Measurements from ENCODE around the gene F8. TPM values are rescaled to one million over a fixed set of nuclear protein-coding genes. Genes with fewer than 3 reads are reported as not detected.

F8 gene
- polyA plus RNA-seq (2012; ENCODE audit: insufficient read depth, insufficient read length, low read depth), result 1.0 TPM

DNA sequence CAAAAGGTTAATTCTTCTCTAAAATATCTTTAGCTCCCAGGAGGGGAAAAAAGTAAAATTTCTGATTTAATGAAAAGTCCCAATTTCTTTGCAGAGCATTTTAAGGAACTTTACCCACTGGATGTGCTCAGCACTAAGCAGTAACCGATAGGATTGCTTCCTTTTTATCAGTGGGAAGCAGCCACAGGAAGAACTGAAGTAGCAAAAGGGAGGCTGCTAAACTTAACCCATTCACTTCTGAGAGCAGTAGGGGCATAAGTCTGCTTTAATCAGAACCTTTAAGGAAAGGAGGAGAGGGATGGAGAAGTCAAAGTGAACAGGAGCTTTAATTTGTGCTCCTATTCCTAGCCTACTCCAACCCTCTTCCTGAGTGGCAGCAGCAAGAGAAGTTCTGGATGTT is at the start of gene F8:
F8 (minus strand) TSS at position 139 of the 400 bp plus-strand sequence. CDS start 171 bp downstream, outside the sequence.
- Histone ChIP-seq H3K4me3 (ENCODE audit: low read depth, low read length) (no peak within 1 kb of the TSS), H3K4me1 (no peaks in the 10 kb centered on the region), H3K36me3 (no peaks in the 10 kb centered on the region), H3K27me3 (no peaks in the 10 kb centered on the region), H3K9me3 (no peaks in the 10 kb centered on the region)
- no peak for DNase-seq
- TF ChIP-seq, protein P1, sequence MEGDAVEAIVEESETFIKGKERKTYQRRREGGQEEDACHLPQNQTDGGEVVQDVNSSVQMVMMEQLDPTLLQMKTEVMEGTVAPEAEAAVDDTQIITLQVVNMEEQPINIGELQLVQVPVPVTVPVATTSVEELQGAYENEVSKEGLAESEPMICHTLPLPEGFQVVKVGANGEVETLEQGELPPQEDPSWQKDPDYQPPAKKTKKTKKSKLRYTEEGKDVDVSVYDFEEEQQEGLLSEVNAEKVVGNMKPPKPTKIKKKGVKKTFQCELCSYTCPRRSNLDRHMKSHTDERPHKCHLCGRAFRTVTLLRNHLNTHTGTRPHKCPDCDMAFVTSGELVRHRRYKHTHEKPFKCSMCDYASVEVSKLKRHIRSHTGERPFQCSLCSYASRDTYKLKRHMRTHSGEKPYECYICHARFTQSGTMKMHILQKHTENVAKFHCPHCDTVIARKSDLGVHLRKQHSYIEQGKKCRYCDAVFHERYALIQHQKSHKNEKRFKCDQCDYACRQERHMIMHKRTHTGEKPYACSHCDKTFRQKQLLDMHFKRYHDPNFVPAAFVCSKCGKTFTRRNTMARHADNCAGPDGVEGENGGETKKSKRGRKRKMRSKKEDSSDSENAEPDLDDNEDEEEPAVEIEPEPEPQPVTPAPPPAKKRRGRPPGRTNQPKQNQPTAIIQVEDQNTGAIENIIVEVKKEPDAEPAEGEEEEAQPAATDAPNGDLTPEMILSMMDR (IDR thresholded peaks at IDR 0.05; ENCODE audit: low read depth, low read length), result no peak

DNA sequence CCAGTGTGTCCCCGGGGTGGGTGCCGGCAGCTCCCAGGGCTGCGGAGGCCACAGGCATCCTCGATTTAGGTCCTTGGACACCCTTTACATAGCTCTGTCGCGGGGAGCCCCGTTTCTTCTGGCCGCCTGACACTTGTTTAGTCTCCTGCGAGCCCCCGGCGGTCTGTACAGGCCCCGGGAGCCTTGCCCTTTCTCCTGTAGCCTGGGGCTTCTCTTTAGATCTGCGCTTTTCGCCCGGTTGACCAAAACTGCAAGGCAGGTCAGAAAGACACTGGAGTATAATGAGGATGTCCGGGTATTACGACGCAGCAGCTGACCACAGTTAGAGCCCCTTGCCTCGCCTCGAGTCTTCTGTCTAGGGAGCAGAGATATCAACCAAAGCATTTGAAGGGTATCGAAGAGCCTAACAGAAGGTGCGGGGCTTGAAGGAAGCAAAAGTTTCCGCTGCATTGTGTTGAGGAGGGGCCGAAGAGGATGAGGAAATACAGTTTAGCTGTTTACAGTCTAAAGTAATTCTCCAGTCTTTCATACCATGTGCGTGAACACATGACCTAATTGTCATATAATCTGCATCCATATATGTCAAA is 49.3 kb upstream of the F8 start:
- no peaks in the 10 kb centered on the region for H3K4me1 ChIP-seq
- DNase-seq, result no peak
- H3K4me3 ChIP-seq (ENCODE audit: low read depth, low read length), result peak overlapping the region; percentile 84
- no peaks in the 10 kb centered on the region for H3K9me3 ChIP-seq
- H3K27me3 ChIP-seq, result no peaks in the 10 kb centered on the region
- no peaks in the 10 kb centered on the region for H3K36me3 ChIP-seq
- TF ChIP-seq, protein P1 (IDR thresholded peaks at IDR 0.05; ENCODE audit: low read depth, low read length), result no peak

DNA sequence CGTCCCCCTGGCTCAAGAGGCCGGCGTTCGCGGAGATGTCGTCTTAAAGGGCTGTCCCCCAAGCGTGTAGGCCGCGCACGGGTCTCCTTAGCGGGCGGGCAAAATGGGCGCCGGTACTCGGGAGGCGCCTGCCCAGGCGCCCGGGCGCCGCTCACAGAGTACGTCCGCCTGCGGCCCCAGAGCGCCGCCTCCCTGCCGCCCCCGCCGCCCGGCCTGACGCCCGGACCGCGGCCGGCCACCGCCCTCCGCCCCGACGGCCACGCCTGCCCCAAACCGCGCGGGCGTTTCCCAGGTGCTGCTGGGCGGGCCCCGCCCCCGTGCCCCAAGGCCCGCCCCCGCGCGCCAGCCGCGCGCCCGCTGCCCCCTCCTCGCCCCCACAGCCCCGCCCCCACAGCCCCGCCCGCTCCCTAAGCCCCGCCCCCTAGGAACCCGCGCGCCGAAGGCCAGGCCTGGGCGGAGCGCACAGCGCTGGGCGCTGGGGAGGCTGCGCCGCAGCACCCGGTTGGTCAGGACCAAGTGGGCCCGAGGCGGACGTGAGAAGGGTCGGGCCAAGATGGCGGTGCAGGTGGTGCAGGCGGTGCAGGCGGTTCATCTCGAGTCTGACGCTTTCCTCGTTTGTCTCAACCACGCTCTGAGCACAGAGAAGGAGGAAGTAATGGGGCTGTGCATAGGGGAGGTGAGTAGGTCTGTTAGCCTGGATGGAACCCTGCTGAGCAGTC is 48.6 kb upstream of the F8 start, which contains the start of the genes BRCC3, CMC4 and MTCP1:
BRCC3 (plus strand) TSS at position 534 of the 719 bp plus-strand sequence; CDS start at position 554, 20 bp downstream.
CMC4 (minus strand) TSS at position 162 of the 719 bp plus-strand sequence. CDS start 7,113 bp downstream, outside the sequence.
MTCP1 (minus strand) TSS at position 162 of the 719 bp plus-strand sequence. CDS start 5,126 bp downstream, outside the sequence.
- Histone ChIP-seq H3K4me1 (no peaks in the 10 kb centered on the region), H3K36me3 (no peaks in the 10 kb centered on the region), H3K9me3 (no peaks in the 10 kb centered on the region), H3K27me3 (no peaks in the 10 kb centered on the region), H3K4me3 (ENCODE audit: low read depth, low read length) (peak within 1 kb of the TSS; percentile 84)
- peak; percentile 85 for DNase-seq
- TF ChIP-seq, protein P1 (IDR thresholded peaks at IDR 0.05; ENCODE audit: low read depth, low read length), result no peak

DNA sequence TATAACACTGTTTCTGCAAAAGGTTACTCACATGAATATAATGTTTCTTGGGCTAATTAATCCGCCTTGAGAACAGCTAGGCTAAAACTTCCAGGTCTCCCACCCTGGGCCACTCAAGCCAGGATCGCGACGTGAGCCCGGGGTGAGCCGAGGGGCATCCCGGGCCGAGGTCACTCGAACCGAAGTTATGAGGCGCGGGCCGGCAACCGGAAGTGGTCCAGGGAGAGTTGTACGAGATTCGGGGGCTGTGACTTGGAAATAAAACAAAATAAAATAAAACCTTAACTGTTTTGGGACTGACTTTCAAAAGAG is 48.1 kb upstream of the F8 start:
- peak overlapping the region; percentile 76 for H3K4me3 ChIP-seq (ENCODE audit: low read depth, low read length)
- DNase-seq, result no peak
- TF ChIP-seq, protein P1 (IDR thresholded peaks at IDR 0.05; ENCODE audit: low read depth, low read length), result no peak
- H3K9me3 ChIP-seq, result no peaks in the 10 kb centered on the region
- H3K36me3 ChIP-seq, result no peaks in the 10 kb centered on the region
- no peaks in the 10 kb centered on the region for H3K27me3 ChIP-seq
- H3K4me1 ChIP-seq, result no peaks in the 10 kb centered on the region

DNA sequence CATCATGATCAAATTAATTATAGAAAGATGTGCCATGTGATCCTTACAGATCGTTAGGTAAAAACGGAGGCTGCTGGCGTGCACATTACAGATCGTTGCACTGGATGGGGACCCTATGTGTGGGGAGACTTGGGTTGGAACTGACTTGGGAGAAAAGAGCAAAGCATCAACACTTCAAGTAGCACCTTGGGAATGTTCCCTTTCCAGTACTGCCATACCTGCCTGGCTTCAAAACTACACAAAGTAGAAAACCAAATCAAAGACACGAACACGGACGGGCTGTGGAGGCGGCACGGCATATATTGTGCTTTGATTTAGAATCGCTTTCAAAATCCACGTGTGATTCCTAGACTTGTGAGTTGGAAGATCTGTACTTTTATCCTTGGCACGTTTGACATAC is 47.5 kb upstream of the F8 start:
- Histone ChIP-seq H3K4me1 (no peaks in the 10 kb centered on the region), H3K36me3 (no peaks in the 10 kb centered on the region), H3K4me3 (ENCODE audit: low read depth, low read length) (peak overlapping the region; percentile 76), H3K27me3 (no peaks in the 10 kb centered on the region), H3K9me3 (no peaks in the 10 kb centered on the region)
- TF ChIP-seq, protein P1 (IDR thresholded peaks at IDR 0.05; ENCODE audit: low read depth, low read length), result no peak
- no peak for DNase-seq

DNA sequence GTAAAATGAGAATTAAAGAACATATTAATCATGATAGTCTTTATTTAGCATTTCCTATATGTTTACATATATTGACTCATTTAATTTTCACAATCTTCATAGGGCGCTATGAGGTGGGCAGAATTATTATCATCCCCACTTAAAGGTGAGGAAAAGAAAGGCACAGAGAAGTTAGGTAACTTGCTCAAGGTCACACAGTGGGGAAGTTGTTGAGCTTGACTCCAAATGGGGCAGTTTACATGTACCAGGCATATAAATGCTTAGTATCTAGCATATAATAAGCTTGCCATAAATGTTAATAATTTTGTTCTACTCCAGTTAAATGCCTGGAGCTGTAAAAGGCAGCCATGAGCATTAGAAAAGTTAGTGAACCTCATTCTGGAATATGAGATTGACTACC is 46.9 kb upstream of the F8 start:
- no peaks in the 10 kb centered on the region for H3K9me3 ChIP-seq
- no peaks in the 10 kb centered on the region for H3K36me3 ChIP-seq
- DNase-seq, result no peak
- TF ChIP-seq, protein P1 (IDR thresholded peaks at IDR 0.05; ENCODE audit: low read depth, low read length), result no peak
- no peaks in the 10 kb centered on the region for H3K4me1 ChIP-seq
- no peaks in the 10 kb centered on the region for H3K27me3 ChIP-seq
- H3K4me3 ChIP-seq (ENCODE audit: low read depth, low read length), result peak overlapping the region; percentile 76; the same call in 1 of the 2 replicates

Data from BE2C (cell line).